HG02623 (cell line): ENCODE measurements around the gene STRA8.

Experiments used
- ATAC-seq: cut with Tn5 transposase; IDR thresholded peaks from one replicate; pipeline ENCODE4 v1.9.1; 2021; ENCODE audit warnings: moderate library complexity; ENCODE audit not compliant: unreplicated experiment

Gene STRA8

GRCh38 chr7:135236727-135237126 is 3.1 kb downstream of the STRA8 start:
- peak; percentile 74 for ATAC-seq

DNA sequence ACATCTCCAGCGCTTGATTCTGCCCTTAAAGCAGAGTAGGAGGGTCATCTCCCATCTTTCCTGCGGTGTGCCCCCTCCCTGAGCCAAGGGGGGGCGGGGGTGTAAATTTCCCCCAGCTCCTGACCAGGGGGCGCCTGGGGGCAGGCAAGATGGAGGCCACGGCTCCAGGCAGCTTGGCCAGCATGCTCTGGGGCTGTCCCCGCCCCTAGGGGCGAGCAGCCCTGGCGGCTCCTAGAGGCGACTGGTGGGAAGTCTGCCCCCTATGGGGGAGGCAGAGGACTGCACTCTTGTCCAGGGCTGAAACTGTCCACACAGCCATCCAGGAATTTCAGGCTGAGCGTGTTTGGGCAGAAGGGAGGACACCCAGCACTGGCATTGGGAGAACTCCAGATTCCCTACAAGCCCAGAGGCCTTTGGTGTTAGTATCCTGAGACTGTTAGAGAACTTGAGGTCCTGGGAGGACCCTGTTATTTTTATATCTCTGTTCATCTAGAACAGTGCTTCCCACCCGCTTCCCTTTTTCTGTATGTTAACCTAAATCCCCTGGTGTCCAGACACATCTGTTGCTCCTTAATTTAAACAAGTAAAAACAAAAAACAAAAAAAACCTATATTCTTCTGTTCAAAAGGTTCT is 4.6 kb downstream of the STRA8 start:
- no peak for ATAC-seq

DNA sequence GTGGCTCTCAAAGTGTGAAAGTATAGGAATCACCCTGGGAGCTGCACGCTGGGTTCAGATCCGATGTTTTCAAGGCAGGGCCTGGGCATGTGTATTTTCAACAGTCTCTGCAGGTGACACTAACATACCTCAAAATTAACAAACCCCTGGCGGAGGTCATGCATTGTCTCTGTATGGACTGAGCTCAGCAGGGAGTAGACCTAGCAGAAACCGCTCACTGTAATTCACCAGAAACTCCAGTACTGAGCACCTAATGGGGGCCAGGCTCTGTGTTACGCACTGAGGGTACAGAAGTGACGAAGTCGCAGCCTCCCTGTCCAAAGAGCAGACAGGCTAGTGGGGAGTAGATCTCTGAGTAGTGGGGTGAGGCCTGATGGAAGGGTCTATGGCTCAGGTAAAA is 5.6 kb downstream of the STRA8 start:
- ATAC-seq = no peak

DNA sequence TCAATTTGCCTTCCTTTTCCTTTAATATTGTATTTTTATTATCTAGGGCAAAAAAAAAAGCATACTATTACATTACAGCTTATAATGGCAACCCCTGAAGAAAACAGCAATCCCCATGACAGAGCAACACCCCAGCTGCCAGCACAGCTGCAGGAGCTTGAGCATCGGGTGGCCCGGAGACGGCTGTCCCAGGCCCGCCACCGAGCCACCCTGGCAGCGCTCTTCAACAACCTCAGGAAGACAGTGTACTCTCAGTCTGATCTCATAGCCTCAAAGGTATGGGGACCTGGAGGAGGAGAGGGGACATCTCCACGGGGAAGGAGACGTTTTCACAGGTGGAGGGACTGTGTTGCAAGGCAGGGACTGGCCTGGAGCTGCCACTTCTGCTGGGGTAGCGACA is 6.8 kb downstream of the STRA8 start:
- ATAC-seq = no peak

DNA sequence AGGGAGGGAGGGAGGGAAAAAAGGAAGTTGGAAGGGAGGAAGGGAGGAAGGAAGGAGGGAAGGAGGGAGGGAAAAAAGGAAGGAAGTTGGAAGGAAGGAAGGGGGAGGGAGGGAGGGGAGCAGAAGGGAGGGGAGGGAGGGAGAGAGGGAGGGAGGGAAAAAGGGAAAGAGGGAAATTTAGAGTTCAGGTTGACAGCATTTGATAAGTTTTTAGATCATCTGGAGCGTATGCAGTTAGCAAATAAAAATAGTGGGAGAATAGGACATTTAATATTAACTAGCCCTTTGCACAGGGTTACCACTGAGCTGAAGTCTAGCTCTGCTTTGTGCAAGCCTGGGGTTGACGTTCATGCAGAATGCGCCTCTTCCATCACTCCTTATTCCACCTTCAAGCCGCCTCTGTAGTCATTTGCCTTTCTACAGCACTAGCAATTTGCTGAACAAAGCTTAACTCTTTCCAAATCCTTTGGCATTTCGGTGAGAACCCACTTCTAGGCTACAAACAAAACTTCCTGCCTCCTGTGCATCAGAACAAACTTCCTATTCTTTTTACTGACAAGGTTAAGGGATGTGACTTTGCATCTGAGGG is 8.6 kb downstream of the STRA8 start:
- no peak for ATAC-seq

DNA sequence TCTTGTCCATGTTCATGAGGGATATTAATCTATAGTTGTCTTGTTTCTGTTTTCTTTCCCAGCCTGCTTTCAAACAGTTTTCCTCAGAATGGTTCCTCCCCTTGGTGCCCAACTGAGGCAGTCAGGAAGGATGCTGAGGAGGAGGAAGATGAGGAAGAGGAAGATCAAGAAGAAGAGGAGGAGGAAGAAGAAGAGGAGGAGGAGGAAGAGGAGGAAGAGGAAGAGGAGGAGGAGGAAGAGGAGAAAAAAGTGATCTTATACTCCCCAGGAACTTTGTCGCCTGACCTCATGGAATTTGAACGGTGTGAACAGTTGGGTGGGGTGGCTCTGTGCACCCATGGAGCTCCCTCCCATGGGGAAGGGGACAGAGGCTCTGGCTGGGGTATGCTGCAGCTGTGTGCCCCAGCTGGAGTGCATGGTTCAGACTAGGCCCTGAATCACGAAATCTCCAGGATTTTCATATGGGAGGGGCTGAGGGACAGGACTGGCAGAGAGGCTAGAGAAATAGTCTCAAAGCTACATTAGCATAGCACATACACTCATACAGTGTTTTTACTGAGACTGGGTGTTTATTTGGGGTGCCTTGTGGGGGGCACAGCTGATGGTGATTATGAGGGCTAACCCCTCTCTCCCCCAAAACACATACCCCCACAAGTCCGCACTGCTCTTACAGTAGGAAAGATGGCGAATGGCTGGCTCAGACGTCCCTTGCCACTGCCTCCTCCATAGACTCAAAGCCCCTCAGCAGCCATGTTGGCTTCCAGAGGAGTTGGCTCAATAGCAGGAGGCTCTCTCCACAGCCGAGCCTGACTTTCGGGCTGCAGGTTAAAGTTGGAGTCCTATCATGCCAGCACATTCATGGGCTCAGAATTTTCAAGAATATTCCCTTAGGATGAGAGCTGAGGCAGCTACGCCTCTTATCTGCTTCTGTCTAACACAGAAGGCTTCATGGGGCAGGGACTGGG is 11.9 kb downstream of the STRA8 start:
- ATAC-seq = no peak

DNA sequence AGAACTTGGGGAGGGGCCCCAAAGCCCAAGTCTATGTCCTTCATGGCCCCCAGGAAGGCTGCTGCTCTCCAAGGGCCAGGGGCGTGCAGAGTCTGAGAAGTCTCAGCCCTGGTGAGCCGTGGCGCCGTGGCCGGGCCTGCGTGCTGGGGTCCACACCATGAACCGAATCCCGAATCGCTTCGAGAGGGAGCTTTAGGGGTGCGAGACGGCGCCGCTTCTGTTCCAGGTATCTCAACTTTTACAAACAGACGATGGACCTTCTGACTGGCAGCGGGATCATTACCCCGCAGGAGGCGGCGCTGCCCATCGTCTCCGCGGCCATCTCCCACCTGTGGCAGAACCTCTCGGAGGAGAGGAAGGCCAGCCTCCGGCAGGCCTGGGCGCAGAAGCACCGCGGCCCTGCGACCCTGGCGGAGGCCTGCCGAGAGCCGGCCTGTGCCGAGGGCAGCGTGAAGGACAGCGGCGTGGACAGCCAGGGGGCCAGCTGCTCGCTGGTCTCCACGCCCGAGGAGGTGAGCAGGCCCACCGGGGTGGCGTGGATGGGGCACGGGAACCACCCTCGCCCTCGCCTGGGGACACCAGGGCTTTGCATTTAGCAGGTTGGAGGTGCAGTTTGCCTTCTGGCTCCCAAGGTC is 12.7 kb downstream of the STRA8 start:
- ATAC-seq = no peak

DNA sequence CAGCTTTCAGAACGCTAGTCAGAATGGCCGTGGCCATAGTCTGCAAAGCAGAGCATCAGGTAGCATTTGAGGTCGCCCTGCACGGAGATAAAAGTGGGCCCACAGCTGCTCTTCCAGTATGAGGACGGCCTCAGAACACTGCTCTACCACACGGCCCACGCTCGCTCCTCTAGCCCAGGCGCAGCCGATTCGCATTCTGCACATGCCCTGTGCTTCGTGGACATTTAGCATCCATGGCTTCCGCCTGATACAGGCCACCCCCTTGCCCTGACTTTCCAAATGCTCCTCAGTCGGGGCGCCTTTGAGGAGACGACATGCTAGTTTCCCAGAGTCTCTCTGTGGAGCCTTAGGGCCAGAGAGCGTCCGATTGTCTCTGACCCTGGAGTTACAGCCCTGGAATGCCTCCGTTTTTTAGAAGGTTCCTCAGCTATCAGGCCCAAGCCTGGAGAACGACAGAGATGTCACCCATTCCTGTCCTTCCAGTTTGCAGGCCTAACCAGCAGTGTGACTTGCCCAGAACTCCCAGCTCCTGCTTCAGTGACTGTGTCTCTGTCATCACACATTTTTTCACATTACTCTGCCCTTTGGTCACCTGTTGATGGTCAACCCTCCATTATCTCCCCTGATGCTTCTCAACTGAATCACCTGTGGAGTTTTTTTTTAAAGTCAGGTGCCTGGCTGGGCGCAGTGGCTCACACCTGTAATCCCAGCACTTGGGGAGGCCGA is 14.3 kb downstream of the STRA8 start:
- ATAC-seq = no peak

DNA sequence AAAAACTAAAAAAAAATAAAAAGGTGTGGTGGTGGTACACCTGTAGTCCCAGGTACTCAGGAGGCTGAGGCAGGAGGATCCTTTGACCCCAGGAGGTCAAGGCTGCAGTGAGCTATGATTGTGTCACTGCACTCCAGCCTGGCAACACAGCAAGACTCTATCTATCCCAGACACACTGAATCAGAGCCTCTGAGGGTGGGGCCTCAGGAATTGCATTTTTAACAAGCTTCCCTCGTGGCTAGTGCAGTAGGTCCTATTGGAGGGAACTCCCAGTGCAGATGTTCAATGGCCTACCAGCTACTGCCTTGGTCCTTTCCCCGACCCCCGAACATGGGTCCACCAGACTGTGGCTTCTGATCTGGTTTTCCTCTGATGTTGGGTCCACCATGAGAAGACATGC is 14.9 kb downstream of the STRA8 start:
- no peak for ATAC-seq

- ATAC-seq = no peak
These were observed 18.1 kb downstream of the STRA8 start for GRCh38 chr7:135251496-135252391.

GRCh38 chr7:135253851-135254771 is 20.5 kb downstream of the STRA8 start:
- ATAC-seq = no peak

- ATAC-seq = no peak
These were observed 24.2 kb downstream of the STRA8 start for GRCh38 chr7:135257790-135258189.

DNA sequence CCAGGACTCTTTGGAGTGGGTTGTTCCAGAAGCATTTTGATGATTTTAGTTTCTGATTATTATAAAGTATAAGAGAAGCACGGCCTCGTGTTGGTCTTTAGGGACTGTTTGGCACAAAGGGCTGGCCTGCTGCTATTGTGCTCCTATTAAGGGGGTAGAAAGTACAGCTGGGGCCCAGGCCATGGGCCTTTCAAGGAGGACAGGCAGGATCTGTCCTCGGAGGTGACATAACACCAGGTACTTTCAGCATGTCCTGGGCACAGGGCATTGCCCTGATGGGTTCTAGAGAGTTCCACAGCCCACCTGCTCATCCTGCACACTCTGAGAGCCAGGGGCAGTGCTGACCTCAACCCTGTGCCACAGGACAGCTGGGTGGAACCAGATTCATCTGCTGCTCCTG is 24.9 kb downstream of the STRA8 start:
- ATAC-seq = no peak

DNA sequence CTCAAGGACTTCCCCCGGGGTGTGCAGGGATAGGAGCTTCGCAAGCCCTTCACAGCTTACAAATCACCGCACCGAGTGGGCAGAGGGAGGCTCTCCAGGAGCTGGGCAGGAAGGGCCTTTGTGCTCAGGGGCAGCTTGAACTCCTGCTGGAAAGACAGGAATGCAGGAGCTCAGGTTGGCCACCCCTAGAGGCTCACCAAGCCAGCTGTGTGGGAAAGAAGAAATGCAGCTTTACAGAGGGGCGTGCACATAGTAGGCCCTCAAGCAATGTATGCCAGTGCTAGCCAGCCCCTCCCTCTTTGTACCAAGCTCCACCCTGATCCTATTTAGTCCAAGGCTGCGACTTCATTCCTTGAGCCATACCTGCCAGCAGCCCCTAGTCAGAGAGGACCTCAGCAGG is 26.1 kb downstream of the STRA8 start:
- ATAC-seq = no peak

DNA sequence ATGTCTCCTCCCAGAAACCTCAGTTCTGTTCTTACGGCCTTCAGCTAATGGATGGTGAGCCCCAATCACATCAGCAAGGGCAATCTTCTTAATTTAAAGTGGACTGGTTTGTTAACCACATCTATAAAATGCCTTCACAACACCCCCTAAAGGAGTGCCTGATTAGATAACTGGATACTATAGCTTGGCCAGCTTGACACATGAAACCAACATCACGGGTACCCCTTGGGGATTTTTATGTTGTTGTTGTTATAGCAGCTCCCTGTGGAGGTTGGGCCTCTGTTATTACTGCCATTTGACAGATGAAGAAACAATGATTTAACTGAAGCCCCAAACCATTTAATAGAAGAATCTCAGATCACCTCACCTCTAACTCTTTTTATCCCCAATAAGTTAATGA is 26.8 kb downstream of the STRA8 start:
- no peak for ATAC-seq

DNA sequence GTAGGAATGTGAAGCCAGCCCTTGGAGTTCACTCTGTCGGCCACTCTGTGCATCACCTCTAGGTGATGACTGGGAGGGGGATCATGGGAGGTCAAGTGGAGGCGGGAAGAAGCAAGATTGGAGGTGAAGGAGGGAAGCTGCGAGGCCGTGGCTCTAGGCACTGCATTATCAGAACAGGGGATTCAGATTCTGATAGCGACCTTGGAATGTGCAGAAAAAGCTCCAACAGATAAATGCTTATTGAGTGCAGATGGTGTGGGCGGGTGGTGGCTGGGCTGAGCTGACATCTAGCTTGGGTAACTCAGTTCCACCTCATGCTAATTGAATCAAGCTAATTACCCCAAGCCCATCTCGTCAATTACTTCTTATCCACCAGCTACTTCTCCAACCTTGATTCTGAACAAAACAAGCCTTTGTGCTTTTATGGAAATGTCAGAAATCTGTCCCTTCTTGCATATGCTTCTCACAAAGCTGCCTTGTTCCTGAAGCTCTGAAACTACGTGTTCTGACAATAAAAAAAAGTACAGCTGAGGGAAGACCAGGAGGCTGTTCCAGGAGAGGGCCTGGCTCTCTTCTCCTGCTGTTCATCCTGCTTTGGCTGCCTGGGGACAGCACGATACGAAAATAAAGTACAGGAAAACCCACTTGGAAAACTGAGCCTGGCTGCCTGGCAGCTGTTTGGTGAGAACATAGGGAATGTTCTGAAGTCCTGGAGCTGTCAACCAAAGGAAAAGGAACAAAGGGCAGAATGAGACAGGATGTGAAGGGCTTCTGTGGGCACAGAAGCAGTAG is 27.5 kb downstream of the STRA8 start:
- no peak for ATAC-seq

DNA sequence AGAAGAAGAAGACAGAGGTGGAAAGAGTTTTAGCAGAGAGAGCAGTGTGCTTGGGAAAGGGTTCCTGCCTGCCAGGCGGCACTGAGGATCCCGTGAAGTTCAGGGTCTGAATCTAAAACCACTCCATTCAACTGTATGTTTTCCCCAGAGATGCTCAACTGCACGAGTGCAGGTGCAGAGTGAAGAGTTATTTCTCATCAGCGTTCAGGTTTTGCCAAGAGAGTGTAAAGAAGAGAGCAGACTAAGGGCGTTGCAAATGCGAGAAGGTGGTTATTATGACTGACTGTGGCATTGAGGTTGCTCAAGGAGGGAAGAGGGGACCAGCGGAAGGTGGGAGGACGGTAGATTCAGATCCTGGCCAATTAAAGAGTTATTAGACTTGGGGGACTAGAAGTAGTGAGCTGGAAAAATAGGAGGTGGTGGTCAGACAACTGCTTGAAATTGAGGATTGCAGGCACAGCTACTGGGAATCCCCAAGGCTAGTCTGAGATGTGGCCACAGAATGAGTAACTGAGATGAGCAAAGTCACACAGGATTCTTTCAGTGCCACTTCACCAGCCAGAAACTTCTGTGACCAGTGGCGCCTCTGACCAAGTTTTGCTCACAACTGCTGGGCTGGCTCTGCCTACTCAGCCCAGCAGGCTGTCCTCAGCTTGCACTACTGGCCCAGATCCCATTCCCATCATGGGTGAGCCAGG is 29.1 kb downstream of the STRA8 start:
- no peak for ATAC-seq
